NCI-H2171 (cell line): ENCODE data around the gene FRY.
A peak's percentile ranks its signal among the peaks of the same experiment; 100 is the strongest.

Source experiments
- DNase-seq: peaks from one replicate; lab custom pipeline; 2025; lab: John Stamatoyannopoulos, UW

The FRY gene

GRCh38 chr13:32310134-32310706, 278.6 kb downstream of the FRY start:
- no peak for DNase-seq

- DNase-seq = no peak
These were observed 279.8 kb downstream of the FRY start for GRCh38 chr13:32311188-32311897.

GRCh38 chr13:32314271-32315237, 283.0 kb downstream of the FRY start:
- no peak for DNase-seq

GRCh38 chr13:32315238-32316027, 283.9 kb downstream of the FRY start, which contains the start of the genes BRCA2 and ZAR1L:
BRCA2 (plus strand) TSS chr13:32315508; CDS start chr13:32316461, 953 bp downstream.
ZAR1L (minus strand) TSS chr13:32315363; CDS start chr13:32311925, 3,438 bp downstream.
- peak; percentile 65 for DNase-seq

- no peak for DNase-seq
These were observed 284.4 kb downstream of the FRY start for GRCh38 chr13:32316028-32316339.

- no peak for DNase-seq
These were observed 284.9 kb downstream of the FRY start for GRCh38 chr13:32316501-32316900.

GRCh38 chr13:32317716-32318465, 286.3 kb downstream of the FRY start:
- no peak for DNase-seq

- DNase-seq = no peak
These were observed 289.0 kb downstream of the FRY start for GRCh38 chr13:32320528-32320927.

- DNase-seq = no peak
These were observed 292.3 kb downstream of the FRY start for GRCh38 chr13:32323912-32324311.

- no peak for DNase-seq
These were observed 298.9 kb downstream of the FRY start for GRCh38 chr13:32330441-32330840.

GRCh38 chr13:32334671-32335070, 303.1 kb downstream of the FRY start:
- DNase-seq = no peak

GRCh38 chr13:32340914-32341313, 309.3 kb downstream of the FRY start:
- DNase-seq = no peak

GRCh38 chr13:32347651-32348050, 316.1 kb downstream of the FRY start:
- DNase-seq = no peak
